NT2/D1 (cell line): Measurements from ENCODE around the gene CORO2A.

Experiments used
- YY1 ChIP-seq: IDR thresholded peaks from 2 replicates; pipeline ENCODE4 v1.6.1; 2011; ENCODE audit not compliant: insufficient read length, insufficient read depth
- ZNF274 ChIP-seq: IDR thresholded peaks from 2 replicates; pipeline ENCODE4 v1.6.1; 2011; ENCODE audit warnings: mild to moderate bottlenecking, low read depth, low read length

GRCh38 chr9:98094851-98095250 is 97.6 kb downstream of the CORO2A start:
- TF ChIP-seq ZNF274 (no peak), YY1 (no peak)
